GM19372 (cell line): ENCODE data around the gene ART1.
"Not testable (repeated sequence)": the region's sequence is repeated elsewhere in the genome, so short reads cannot be mapped to it uniquely, and the experiment has no call there.

ENCODE experiments used
- ATAC-seq: cut with Tn5 transposase; IDR thresholded peaks from one replicate; pipeline ENCODE4 v1.9.1; 2021; ENCODE audit warnings: mild to moderate bottlenecking, low read depth, moderate library complexity; ENCODE audit not compliant: unreplicated experiment

Gene ART1

GRCh38 chr11:3631331-3631730, 13.6 kb upstream of the ART1 start:
- no peak for ATAC-seq

- no peak for ATAC-seq
Measured at GRCh38 chr11:3632070-3632660, 12.8 kb upstream of the ART1 start.

- ATAC-seq: no peak
Measured at GRCh38 chr11:3635641-3636375, 9.1 kb upstream of the ART1 start.

GRCh38 chr11:3637201-3637600, 7.7 kb upstream of the ART1 start:
- no peak for ATAC-seq

- ATAC-seq: no peak
Measured at GRCh38 chr11:3638513-3638912, 6.4 kb upstream of the ART1 start.

- ATAC-seq: no peak
Measured at GRCh38 chr11:3639841-3640240, 5.1 kb upstream of the ART1 start.

GRCh38 chr11:3641191-3641590, 3.7 kb upstream of the ART1 start:
- ATAC-seq: no peak

GRCh38 chr11:3641701-3642070, 3.2 kb upstream of the ART1 start, which contains the start of gene ART5:
Gene ART5 (minus strand): TSS chr11:3641992. CDS start chr11:3641862, 130 bp downstream.
- ATAC-seq: no peak

- ATAC-seq: no peak
Measured at GRCh38 chr11:3642071-3642951, 2.6 kb upstream of the ART1 start.

GRCh38 chr11:3643102-3643546, 1.8 kb upstream of the ART1 start:
- not testable (repeated sequence) for ATAC-seq

GRCh38 chr11:3645552-3645951, 624 bp downstream of the ART1 start:
- ATAC-seq: no peak

GRCh38 chr11:3648843-3649242, 3.9 kb downstream of the ART1 start:
- ATAC-seq: not testable (repeated sequence)

- ATAC-seq: not testable (repeated sequence)
Measured at GRCh38 chr11:3649374-3649773, 4.4 kb downstream of the ART1 start.

GRCh38 chr11:3652514-3652913, 7.6 kb downstream of the ART1 start:
- not testable (repeated sequence) for ATAC-seq

- ATAC-seq: no peak
Measured at GRCh38 chr11:3655547-3655946, 10.6 kb downstream of the ART1 start.

- ATAC-seq: not testable (repeated sequence)
Measured at GRCh38 chr11:3657331-3657730, 12.4 kb downstream of the ART1 start.

GRCh38 chr11:3658252-3658651, 13.3 kb downstream of the ART1 start:
- no peak for ATAC-seq

GRCh38 chr11:3659595-3660515, 14.9 kb downstream of the ART1 start:
- ATAC-seq: no peak

- no peak for ATAC-seq
Measured at GRCh38 chr11:3660960-3661359, 16.0 kb downstream of the ART1 start.

GRCh38 chr11:3662856-3663255, 17.9 kb downstream of the ART1 start:
- no peak for ATAC-seq
